ENCODE results near the gene MCCD1.
"Not testable (repeated sequence)": the region's sequence is repeated elsewhere in the genome, so short reads cannot be mapped to it uniquely, and the experiment has no call there.

MCCD1 gene, protein sequence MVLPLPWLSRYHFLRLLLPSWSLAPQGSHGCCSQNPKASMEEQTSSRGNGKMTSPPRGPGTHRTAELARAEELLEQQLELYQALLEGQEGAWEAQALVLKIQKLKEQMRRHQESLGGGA

DNA sequence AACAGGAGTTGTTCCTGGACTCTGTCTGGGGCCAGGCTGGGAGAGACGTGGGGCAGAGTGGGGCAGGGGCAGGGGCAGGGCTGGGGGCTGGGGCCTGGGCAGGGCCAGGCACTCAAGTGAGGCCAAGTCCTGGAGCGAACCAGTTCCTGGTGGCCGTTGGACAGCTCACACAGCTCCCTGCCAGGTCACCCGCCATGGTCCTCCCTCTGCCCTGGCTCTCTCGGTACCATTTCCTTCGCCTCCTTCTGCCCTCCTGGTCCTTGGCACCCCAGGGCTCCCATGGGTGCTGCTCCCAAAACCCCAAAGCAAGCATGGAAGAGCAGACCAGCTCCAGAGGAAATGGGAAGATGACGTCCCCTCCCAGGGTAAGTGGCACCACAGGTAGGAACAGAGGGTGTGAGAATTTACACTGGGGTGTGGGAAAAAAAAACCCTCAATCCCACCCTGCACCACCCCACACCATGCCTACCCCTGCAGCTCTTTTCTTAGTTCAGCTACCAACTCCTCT is at the start of gene MCCD1:
Gene MCCD1, plus strand, starts transcription at position 142 of the 508 bp plus-strand sequence. Its CDS starts 53 bp downstream, at position 195.
- no peak within 1 kb of the TSS for H3K4me3 ChIP-seq (ENCODE audit: low read depth, low read length)

- no peak overlapping the region for H3K4me3 ChIP-seq (ENCODE audit: low read depth, low read length)
Observed at GRCh38 chr6:31479151-31479932, 49.4 kb upstream of the MCCD1 start.

GRCh38 chr6:31479933-31480535 is 48.7 kb upstream of the MCCD1 start:
- H3K4me3 ChIP-seq (ENCODE audit: low read depth, low read length), result no peak overlapping the region

- no peak overlapping the region for H3K4me3 ChIP-seq (ENCODE audit: low read depth, low read length)
Observed at GRCh38 chr6:31480574-31480973, 48.2 kb upstream of the MCCD1 start.

DNA sequence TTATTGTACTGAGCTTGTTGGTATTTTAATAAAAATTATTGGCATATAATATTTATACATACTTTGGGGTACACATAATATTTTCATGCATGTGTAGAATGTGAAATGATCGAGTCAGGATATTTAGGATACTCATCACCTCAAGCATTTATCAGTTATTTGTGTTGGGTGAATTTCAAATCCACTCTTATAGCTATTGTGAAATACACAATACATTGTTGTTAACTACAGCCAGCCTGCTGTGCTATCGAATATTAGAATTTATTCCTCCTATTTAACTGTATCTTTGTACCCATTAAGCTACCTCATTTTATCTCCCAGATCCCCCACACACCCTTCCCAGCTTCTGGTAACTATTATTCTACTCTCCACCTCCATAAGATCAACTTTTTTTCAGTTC is 45.4 kb upstream of the MCCD1 start:
- H3K4me3 ChIP-seq (ENCODE audit: low read depth, low read length), result no peak overlapping the region

DNA sequence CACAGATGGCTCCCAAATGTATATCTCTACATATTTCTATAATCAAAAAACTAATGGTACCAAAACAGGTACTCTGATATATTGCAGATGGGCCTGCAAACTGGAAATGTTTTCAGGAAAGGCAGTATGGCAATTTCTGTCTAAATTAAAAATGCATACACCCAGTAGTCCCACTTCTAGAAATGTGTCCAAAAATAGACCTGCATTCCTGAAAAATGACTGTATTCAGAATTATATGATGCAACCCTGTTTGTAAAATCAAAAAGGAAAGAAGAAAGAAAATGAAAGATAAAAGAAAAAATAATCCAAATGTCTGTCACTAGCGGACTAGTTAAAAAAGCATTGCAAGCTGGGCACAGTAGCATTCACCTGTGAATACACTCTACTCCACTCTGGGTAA is 43.7 kb upstream of the MCCD1 start:
- no peak overlapping the region for H3K4me3 ChIP-seq (ENCODE audit: low read depth, low read length)

DNA sequence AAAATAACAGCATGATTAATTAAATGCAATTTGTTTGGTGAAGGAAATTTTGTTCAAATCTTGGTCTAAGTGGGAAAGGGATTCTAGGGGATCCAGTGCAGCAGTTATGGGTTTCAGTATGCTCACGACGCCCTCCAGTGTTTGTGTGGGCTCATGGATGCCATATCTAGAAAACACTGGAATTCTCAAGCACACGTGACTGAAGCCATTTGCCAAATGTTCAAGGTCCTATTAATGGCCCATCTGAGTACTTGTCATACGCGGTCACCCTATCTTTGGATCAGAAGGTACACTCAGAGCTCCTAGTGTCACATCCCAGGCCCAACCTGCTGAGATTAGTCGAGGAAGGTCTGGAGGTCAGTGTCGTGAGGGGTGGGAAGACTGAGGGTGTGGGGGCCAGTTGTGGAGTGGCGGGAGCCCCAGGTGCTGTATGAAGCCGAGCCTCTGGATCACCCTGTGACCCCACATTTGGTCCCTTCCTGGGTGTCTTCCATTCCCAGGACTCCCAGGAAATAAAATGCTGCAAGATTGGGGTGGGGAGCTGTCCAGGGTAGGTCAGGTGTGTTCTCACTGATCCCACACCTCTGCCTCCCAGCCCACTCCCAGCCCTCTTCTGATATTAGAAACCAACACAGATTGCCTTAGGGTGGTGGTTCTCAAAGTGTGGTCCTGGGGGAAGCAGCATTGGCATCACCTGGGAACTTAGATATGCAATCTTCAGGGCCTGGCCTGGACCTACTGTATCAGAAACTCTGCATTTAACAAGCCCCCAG is 42.5 kb upstream of the MCCD1 start:
- H3K4me3 ChIP-seq (ENCODE audit: low read depth, low read length), result not testable (repeated sequence)

- H3K4me3 ChIP-seq (ENCODE audit: low read depth, low read length), result not testable (repeated sequence)
Observed at GRCh38 chr6:31487674-31488073, 41.1 kb upstream of the MCCD1 start.

DNA sequence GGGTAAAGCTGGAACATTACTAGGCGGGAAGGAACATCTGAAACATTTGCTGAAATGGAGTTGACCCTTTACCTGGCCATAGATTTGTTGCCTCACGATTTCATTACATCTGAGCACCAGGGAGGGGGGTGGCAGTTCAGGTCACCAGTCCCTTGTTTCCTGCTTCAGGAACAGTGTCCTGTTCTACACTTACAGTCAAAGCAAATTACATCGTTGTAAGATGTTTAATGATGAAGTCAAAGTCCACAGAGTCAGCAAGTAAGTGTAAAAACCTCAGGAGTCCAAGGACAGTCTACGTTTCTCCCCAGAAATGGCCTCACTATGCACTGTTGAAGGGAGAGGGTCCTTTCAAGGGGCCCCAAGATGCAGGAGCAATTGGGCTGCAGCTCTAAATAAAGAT is 39.7 kb upstream of the MCCD1 start:
- no peak overlapping the region for H3K4me3 ChIP-seq (ENCODE audit: low read depth, low read length)

GRCh38 chr6:31490115-31490873 is 38.5 kb upstream of the MCCD1 start:
- H3K4me3 ChIP-seq (ENCODE audit: low read depth, low read length), result no peak overlapping the region

GRCh38 chr6:31493550-31493874 is 35.2 kb upstream of the MCCD1 start:
- not testable (repeated sequence) for H3K4me3 ChIP-seq (ENCODE audit: low read depth, low read length)

GRCh38 chr6:31493875-31494694 is 34.7 kb upstream of the MCCD1 start:
- peak overlapping the region; percentile 66 for H3K4me3 ChIP-seq (ENCODE audit: low read depth, low read length)

DNA sequence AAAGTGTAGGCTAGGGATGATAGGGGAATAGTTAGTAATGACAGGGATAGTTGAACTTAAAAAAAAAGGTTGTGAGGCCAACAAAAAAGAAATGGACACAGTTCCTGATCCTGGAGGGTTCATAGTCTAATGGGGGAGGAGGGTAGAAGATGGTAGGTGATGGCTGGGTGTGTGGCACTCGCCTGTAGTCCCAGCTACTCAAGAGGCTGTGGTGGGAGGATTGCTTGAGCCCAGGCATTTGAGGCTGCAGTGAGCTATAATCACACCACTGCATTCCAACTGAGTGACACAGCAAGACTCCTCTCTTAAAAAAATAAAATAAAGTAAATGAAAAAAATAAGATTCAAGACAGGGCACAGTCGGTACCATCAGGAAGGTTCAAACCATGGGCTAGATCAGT is 33.2 kb upstream of the MCCD1 start:
- no peak overlapping the region for H3K4me3 ChIP-seq (ENCODE audit: low read depth, low read length)

DNA sequence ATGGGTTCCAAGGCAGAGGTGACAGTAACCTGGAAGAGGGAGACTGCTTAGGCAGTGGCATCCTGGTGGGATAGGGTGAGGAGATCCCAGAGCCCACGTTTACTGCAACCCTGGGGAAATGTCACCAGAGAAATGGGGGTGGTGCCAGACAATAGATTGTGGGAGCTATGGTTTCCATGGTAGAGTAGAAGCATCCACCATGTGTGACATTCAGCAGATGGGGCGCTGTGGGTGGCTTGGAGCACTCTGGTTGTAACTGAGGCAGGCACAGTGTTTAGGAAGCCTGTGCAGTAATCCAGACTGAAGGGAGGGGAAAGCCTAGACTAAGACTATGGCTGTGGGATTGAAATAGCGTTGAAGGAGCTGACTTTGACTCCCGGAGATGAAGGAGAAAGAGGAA is 31.9 kb upstream of the MCCD1 start:
- not testable (repeated sequence) for H3K4me3 ChIP-seq (ENCODE audit: low read depth, low read length)

GRCh38 chr6:31497531-31498476 is 31.0 kb upstream of the MCCD1 start, which contains the start of gene MICB:
Gene MICB, plus strand, starts transcription at chr6:31498145. Its CDS starts 49 bp downstream, at chr6:31498194.
- H3K4me3 ChIP-seq (ENCODE audit: low read depth, low read length), result peak within 1 kb of the TSS; percentile 50

GRCh38 chr6:31498748-31499147 is 30.0 kb upstream of the MCCD1 start:
- peak overlapping the region; percentile 39 for H3K4me3 ChIP-seq (ENCODE audit: low read depth, low read length)

- not testable (repeated sequence) for H3K4me3 ChIP-seq (ENCODE audit: low read depth, low read length)
Observed at GRCh38 chr6:31499648-31500047, 29.1 kb upstream of the MCCD1 start.

DNA sequence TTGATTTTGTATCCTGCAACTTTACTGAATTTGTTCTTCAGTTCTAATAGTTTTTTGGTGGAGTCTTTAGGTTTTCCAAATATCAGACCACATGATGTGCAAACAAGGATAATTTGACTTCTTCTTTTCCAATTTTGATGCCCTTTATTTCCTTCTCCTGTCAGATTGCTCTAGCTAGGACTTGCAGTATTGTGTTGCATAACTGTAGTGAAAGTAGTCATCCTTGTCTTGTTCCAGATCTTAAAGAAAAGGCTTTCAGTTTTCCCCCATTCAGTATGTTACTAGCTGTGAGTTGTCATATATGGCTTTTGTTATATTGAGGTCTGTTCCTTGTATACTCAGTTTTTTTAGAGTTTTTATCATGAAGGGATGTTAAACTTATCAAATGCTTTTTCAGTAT is 26.2 kb upstream of the MCCD1 start:
- H3K4me3 ChIP-seq (ENCODE audit: low read depth, low read length), result no peak overlapping the region

DNA sequence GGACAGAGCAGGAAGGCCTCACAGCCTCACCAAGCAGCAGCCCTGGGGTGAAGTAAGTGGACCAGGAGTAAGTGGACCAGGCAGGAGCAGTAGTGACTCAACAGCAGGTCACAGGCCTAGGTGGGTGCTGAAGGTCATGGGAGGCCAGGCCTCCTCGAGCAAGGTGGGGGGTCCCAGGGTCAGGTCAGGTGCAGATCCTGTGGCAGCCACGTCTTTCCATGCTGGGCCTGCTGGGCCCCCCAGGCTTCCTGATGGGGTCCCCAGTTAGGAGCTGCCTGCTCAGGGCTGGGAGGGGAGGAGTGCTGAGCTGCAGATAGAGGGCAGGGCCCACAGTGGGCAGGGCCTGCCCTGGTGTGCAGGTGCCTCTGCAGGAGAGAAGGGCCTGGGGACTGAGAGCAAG is 19.7 kb upstream of the MCCD1 start:
- H3K4me3 ChIP-seq (ENCODE audit: low read depth, low read length), result not testable (repeated sequence)
